Astrocyte (in vitro differentiated cells and primary cell): Measurements from ENCODE around the gene TP53RK.

Experiments used
- CTCF ChIP-seq: IDR thresholded peaks from 2 replicates; pipeline ENCODE4 v1.5.1; 2011; ENCODE audit warnings: low read depth, mild to moderate bottlenecking, inconsistent platforms, low read length, moderate library complexity; ENCODE audit not compliant: insufficient read depth
- EZH2 ChIP-seq: IDR thresholded peaks from 2 replicates; pipeline ENCODE4 v1.6.1; 2012; ENCODE audit warnings: mild to moderate bottlenecking, low read length, inconsistent platforms; ENCODE audit not compliant: insufficient read depth

DNA sequence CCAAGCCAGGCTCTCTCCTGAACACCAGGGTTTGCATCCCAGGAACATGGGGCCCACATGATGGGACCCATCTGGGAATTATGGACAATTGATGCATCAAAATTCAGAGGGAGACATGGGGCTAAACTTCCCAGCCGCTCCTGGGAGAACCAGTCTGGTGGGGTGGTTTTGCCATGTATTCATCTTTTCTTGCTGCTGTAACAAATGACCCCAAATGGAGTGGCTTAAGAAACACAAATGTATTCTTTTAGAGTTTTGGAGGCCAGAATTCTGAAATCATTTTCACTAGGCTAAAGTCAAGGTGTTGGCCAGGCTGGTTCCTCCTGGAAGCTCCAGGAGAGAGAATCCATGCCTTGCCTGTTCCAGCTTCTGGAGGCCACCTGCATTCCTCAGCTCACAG, 44.5 kb downstream of the TP53RK start:
- TF ChIP-seq CTCF, result no peak
- TF ChIP-seq EZH2, result no peak
